Right cardiac atrium (tissue), 5 donors: ENCODE measurements around the gene CT83. TPM values are rescaled to one million over a fixed set of nuclear protein-coding genes. Genes with fewer than 3 reads are reported as not detected.

ENCODE experiments used
- polyA plus RNA-seq: library from polyadenylated mRNA; stranded (reverse); fragments of 200-250 nt; gene quantifications from one replicate; pipeline ENCODE4 v1.2.3, GENCODE V29; 2013
- total RNA-seq, 4 donors: library from RNA; stranded (reverse); fragmentation: NEBNext Ultra II Directional; extraction: Animal tissue kit (Norgen Biotek cat#: 25700); gene quantifications; one replicate each; pipeline ENCODE4 v1.2.1, GENCODE V29; 2021
- donor health status: healthy with polysubstance abuse.
- donor health status: DM: no; HTN: yes; CAD: no.
- donor health status: DM: no; HTN: no; CAD: no.
- donor health status: DM: no; HTN: yes; CAD: no; lungs with severe emphysema.
- donor health status: DM: yes; HTN: yes; CAD: no.

Gene CT83
- total and polyA plus RNA-seq, 5 donors = not detected

Other genes starting within 250 kb of the CT83 start
- not detected for gene SLC6A14, start 26.4 kb downstream of the CT83 start, total RNA-seq
- gene SLC6A14, start 26.4 kb downstream of the CT83 start, polyA plus RNA-seq = not detected